Measurements from ENCODE around the gene TBC1D22A. TPM values are rescaled to one million over a fixed set of nuclear protein-coding genes. Genes with fewer than 3 reads are reported as not detected.

The TBC1D22A gene
- total and polyA plus RNA-seq, 10 of the 15 experiments (the other 5 are each of a cell fraction or from before 2014, with no cell fraction given) = 0.63 to 44.7 (median 27.4) TPM

DNA sequence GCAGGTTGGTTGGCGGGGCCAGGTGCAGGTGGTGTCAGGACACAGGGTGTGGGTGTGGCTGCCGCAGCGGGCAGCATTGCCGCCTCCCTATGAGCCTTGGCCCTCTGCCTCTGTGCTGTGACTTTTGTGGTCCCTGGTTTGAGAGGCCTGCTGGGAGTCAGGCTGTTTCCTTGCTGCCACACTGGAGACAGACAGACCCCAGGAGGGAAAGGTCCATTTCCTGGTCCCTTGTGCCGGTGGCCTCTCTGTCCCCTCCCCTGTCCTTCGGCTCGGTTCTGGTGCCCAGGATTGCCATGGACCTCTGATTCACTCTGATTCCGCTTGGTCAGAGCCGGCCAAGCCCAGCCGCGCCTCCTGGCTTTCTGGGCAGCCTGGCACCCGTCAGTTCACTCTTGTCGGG, 196.9 kb downstream of the TBC1D22A start:
- no peak for FAIRE-seq
- peaks cover 0 to 12% of the 10 kb centered on the region in 2 experiments; a peak in 3 of 4 replicates for H3K36me3 ChIP-seq (ENCODE audit: control insufficient read depth in 2 of 2, insufficient read depth in 2 of 2, low read length in 1 of 2)
- BruUV-seq (replicated peaks) = no TSS peak
- in situ Hi-C loops (cut with MboI) = no loop called here
- H3K4me2 ChIP-seq (ENCODE audit: control insufficient read depth, insufficient read depth) = no peak overlapping the region
- TF ChIP-seq NFYB (IDR thresholded peaks at IDR 0.05; ENCODE audit: insufficient read depth, low read depth, low read length) = no peak
- TF ChIP-seq POLR2A (IDR thresholded peaks at IDR 0.05; ENCODE audit: low read depth, low read length) = 0 out of 2 replicates have a peak, but pooled peaks have one; percentile 43
- no peak for TF ChIP-seq SREBF1 (IDR thresholded peaks at IDR 0.05; ENCODE audit: low read length)
- RAD21 ChIA-PET (ENCODE audit: unreplicated experiment) = no interaction called here
- 86% methylated on average over 10 of the region's 13 CpGs for WGBS (ENCODE audit: insufficient coverage, insufficient replicate concordance, low lambda C conversion rate, missing lambda C conversion rate)
- no peak overlapping the region for H2AFZ ChIP-seq (ENCODE audit: control insufficient read depth, low read depth, low read length)
- intact Hi-C loops (cut with micrococcal nuclease; ENCODE audit: unreplicated experiment) = no loop called here
- DNase-seq (ENCODE audit: low read depth, low spot score) = no peak
- H3K79me2 ChIP-seq (ENCODE audit: control insufficient read depth, insufficient read depth, low read length) = no peaks in the 10 kb centered on the region
- no peak for ATAC-seq
- no peak overlapping the region for H3K4me3 ChIP-seq
- H3K27ac ChIP-seq (ENCODE audit: control insufficient read depth, insufficient read depth) = no peak overlapping the region
- H3K9ac ChIP-seq (ENCODE audit: control insufficient read depth, insufficient read depth, low read length) = no peak overlapping the region
- H3K9me3 ChIP-seq (replicated peaks; ENCODE audit: control insufficient read depth, insufficient read depth, low read length) = no peaks in the 10 kb centered on the region
- POLR2A ChIA-PET = no interaction called here
- peaks cover 3% of the 10 kb centered on the region; the same call in 1 of the 2 replicates for H4K20me1 ChIP-seq (ENCODE audit: control insufficient read depth, insufficient read depth)
- CTCF ChIA-PET = no interaction called here
- SMC1A ChIA-PET (ENCODE audit: uncharacterized antibody, unreplicated experiment) = no interaction called here
- no peaks in the 10 kb centered on the region for H3K27me3 ChIP-seq (replicated peaks in 1 of 2; ENCODE audit: control insufficient read depth in 2 of 2, insufficient read depth in 2 of 2, low read length in 1 of 2)
- H3K4me1 ChIP-seq (ENCODE audit: control insufficient read depth, insufficient read depth, low read length) = no peaks in the 10 kb centered on the region

DNA sequence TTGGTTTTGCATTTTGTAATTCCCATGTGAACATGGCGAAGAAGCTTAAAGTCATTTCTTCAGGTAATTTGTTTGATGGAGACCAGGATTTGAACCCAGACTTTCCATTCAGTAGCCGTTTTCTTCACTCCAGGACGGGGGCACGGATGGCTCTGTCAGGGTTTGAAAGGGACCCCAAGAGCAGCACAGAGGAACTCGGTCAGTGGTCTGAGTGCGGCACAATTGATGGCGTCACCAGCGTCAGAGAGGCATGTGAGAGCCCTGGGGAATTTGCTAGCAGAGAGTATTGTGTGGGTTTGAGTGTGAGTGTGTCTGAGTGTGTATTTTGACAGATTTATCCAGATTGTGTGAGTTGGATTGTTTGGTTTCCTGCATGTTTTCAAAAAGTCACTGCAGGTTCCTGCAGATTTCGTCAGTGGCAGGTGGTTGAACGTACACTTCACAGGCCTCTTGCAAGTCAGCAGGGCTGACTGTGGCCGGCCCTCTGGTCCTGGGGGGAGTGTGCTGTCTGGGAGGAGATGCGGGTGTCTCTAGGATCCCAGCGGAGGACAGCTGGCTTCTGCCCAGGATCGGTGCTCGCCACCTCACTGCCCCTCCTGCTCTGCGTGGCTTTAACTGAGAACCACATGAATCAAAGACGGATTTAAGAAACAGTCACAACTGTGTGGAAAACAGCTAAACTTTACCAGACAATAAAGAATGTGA, 199.3 kb downstream of the TBC1D22A start:
- peaks cover 0 to 6% of the 10 kb centered on the region in 2 experiments; a peak in 3 of 4 replicates for H3K36me3 ChIP-seq (ENCODE audit: control insufficient read depth in 2 of 2, insufficient read depth in 2 of 2, low read length in 1 of 2)
- H2AFZ ChIP-seq (ENCODE audit: control insufficient read depth, low read depth, low read length) = no peak overlapping the region
- no peak for ATAC-seq
- ChIA-PET RAD21 (ENCODE audit: unreplicated experiment) (interaction anchor here (1.0 kb wide), 1 partner anchor 10 kb away, joined by 4 read pairs; no protein-coding TSS in a partner anchor), CTCF (interaction anchor here (0.8 to 1.0 kb wide), 2 partner anchors 24 to 205 kb away, joined by 3 read pairs; no protein-coding TSS in a partner anchor), POLR2A (no interaction called here), SMC1A (ENCODE audit: uncharacterized antibody, unreplicated experiment) (no interaction called here)
- BruUV-seq (replicated peaks) = no TSS peak
- peaks cover 3% of the 10 kb centered on the region; the same call in 1 of the 2 replicates for H4K20me1 ChIP-seq (ENCODE audit: control insufficient read depth, insufficient read depth)
- intact Hi-C loops (cut with micrococcal nuclease; ENCODE audit: unreplicated experiment) (no loop called here), in situ Hi-C loops (cut with MboI) (loop anchor here (5.0 kb wide), 1 partner anchor 51 kb away; no protein-coding TSS in a partner anchor)
- H3K4me3 ChIP-seq = no peak overlapping the region
- TF ChIP-seq SREBF1 (IDR thresholded peaks at IDR 0.05; ENCODE audit: low read length) (no peak), NR2C2 (IDR thresholded peaks at IDR 0.05; ENCODE audit: borderline replicate concordance, control insufficient read depth, insufficient read length, low read depth) (no peak), WRNIP1 (IDR thresholded peaks at IDR 0.05; ENCODE audit: borderline replicate concordance, low read depth, low read length) (no peak)
- 98% methylated on average over 17 of the region's 17 CpGs for WGBS (ENCODE audit: insufficient coverage, insufficient replicate concordance, low lambda C conversion rate, missing lambda C conversion rate)
- H3K9ac ChIP-seq (ENCODE audit: control insufficient read depth, insufficient read depth, low read length) = no peak overlapping the region
- no peaks in the 10 kb centered on the region for H3K79me2 ChIP-seq (ENCODE audit: control insufficient read depth, insufficient read depth, low read length)
- no peak overlapping the region for H3K27ac ChIP-seq (ENCODE audit: control insufficient read depth, insufficient read depth)
- H3K4me1 ChIP-seq (ENCODE audit: control insufficient read depth, insufficient read depth, low read length) = no peaks in the 10 kb centered on the region
- no peak for FAIRE-seq
- no peak for DNase-seq (ENCODE audit: low read depth, low spot score)
- no peak overlapping the region for H3K4me2 ChIP-seq (ENCODE audit: control insufficient read depth, insufficient read depth)
- H3K27me3 ChIP-seq (replicated peaks in 1 of 2; ENCODE audit: control insufficient read depth in 2 of 2, insufficient read depth in 2 of 2, low read length in 1 of 2) = no peaks in the 10 kb centered on the region
- H3K9me3 ChIP-seq (replicated peaks; ENCODE audit: control insufficient read depth, insufficient read depth, low read length) = no peaks in the 10 kb centered on the region

All from GM12878 (cell line).